Endothelial cell of umbilical vein (primary cell): ENCODE measurements around the gene OAS2. TPM values are rescaled to one million over a fixed set of nuclear protein-coding genes. Genes with fewer than 3 reads are reported as not detected.

Experiments
- BruUV-seq: library from RNA; stranded (reverse); fragments of 400-500 nt; replicated peaks from 2 replicates; lab custom pipeline; 2021; lab: Mats Ljungman, UMichigan
- CTCF ChIA-PET: fragments of 300-600, 350-600 bp; sonication (Branson Sonifier 250); formaldehyde crosslinking; loops from one replicate; lab custom pipeline; 2021; ENCODE audit warnings: antibody characterized with exemption, inconsistent platforms; lab: Charles Lee
- POLR2A ChIA-PET: fragments of 300-600, 350-600 bp; sonication (Branson Sonifier 250); formaldehyde crosslinking; loops from one replicate; lab custom pipeline; 2021; ENCODE audit warnings: antibody characterized with exemption, inconsistent platforms; lab: Charles Lee
- DNase-seq: peaks from one replicate; pipeline ENCODE4 v3.0.0-alpha.2; 2011; ENCODE audit warnings: low read depth, low spot score
- FAIRE-seq: peaks from 2 replicates; lab custom pipeline; 2011; peaks lifted over from hg19 to GRCh38; lab: Jason Lieb, UNC
- H2AFZ ChIP-seq: 2 replicates; pipeline ENCODE4 v1.6.0; 2012; ENCODE audit warnings: low read depth, low read length, control low read depth, inconsistent platforms
- H3K27ac ChIP-seq: 2 replicates; pipeline ENCODE4 v1.5.1; 2011; ENCODE audit warnings: low read depth, mild to moderate bottlenecking, control low read depth, low read length, moderate library complexity; ENCODE audit not compliant: insufficient read depth
- H3K27me3 ChIP-seq, 2 experiments: 2 replicates each; pipeline versions ENCODE4 v1.6.0 to v1.6.1; 2011; ENCODE audit warnings: low read length in 2 of 2, mixed read lengths in 1 of 2; ENCODE audit not compliant: control insufficient read depth in 2 of 2, insufficient read depth in 2 of 2
- H3K36me3 ChIP-seq, 2 experiments: 2 replicates in 1 of 2; 3 replicates in 1 of 2; pipeline ENCODE4 v1.5.1; 2011; ENCODE audit warnings: low read length in 2 of 2, mild to moderate bottlenecking in 1 of 2, moderate library complexity in 1 of 2; ENCODE audit not compliant: control insufficient read depth in 2 of 2, insufficient read depth in 2 of 2; ENCODE audit errors: extremely low read depth in 1 of 2
- H3K4me1 ChIP-seq: 3 replicates; pipeline ENCODE4 v1.5.1; 2011; ENCODE audit warnings: mild to moderate bottlenecking, low read length; ENCODE audit not compliant: control insufficient read depth, insufficient read depth; ENCODE audit errors: extremely low read depth
- H3K4me2 ChIP-seq: 2 replicates; pipeline ENCODE4 v1.6.1; 2011; ENCODE audit warnings: low read length, control low read depth, mixed read lengths; ENCODE audit not compliant: insufficient read depth
- H3K4me3 ChIP-seq, 3 experiments: fragments of 200-600 bp in 1 of 3; sonication (generic), shearing (Covaris generic) in 1 of 3; replicated peaks in 1 of 3; 2 replicates each; pipeline ENCODE4 v1.5.1; 2011 to 2016; ENCODE audit warnings: control low read depth in 3 of 3, low read length in 3 of 3, mild to moderate bottlenecking in 2 of 3, inconsistent platforms in 1 of 3, low read depth in 1 of 3, moderate library complexity in 1 of 3; ENCODE audit not compliant: insufficient read depth in 1 of 3
- H3K79me2 ChIP-seq: 2 replicates; pipeline ENCODE4 v1.6.0; 2012; ENCODE audit warnings: low read length, inconsistent platforms; ENCODE audit not compliant: control insufficient read depth, insufficient read depth
- H3K9ac ChIP-seq: replicated peaks from 2 replicates; pipeline ENCODE3; 2011; ENCODE audit warnings: low read length, control low read depth; ENCODE audit not compliant: insufficient read depth; ENCODE audit errors: extremely low read depth
- H3K9me1 ChIP-seq: replicated peaks from 3 replicates; pipeline ENCODE4 v1.6.0; 2011; ENCODE audit warnings: mild to moderate bottlenecking, low read length; ENCODE audit not compliant: control insufficient read depth, insufficient read depth; ENCODE audit errors: extremely low read depth
- H3K9me3 ChIP-seq: replicated peaks from 2 replicates; pipeline ENCODE4 v1.5.1; 2012; ENCODE audit warnings: low read length, inconsistent platforms; ENCODE audit not compliant: control insufficient read depth, insufficient read depth
- H4K20me1 ChIP-seq: replicated peaks from 2 replicates; pipeline ENCODE3; 2011; ENCODE audit warnings: mild to moderate bottlenecking, low read length; ENCODE audit not compliant: control insufficient read depth, insufficient read depth; ENCODE audit errors: extremely low read depth
- EZH2 ChIP-seq: IDR thresholded peaks from 2 replicates; pipeline ENCODE4 v1.6.1; 2012; ENCODE audit warnings: borderline replicate concordance, low read depth, mild to moderate bottlenecking, moderate library complexity, low read length, inconsistent platforms; ENCODE audit not compliant: severe bottlenecking
- FOS ChIP-seq: IDR thresholded peaks from 2 replicates; pipeline ENCODE4 v1.6.1; 2011; ENCODE audit warnings: mild to moderate bottlenecking, low read length, moderate library complexity, borderline replicate concordance; ENCODE audit not compliant: insufficient read depth
- GATA2 ChIP-seq: IDR thresholded peaks from 2 replicates; pipeline ENCODE4 v1.7.0; 2011; ENCODE audit warnings: low read depth, mild to moderate bottlenecking, moderate library complexity, mixed read lengths, low read length; ENCODE audit not compliant: insufficient read length, insufficient read depth
- JUN ChIP-seq: IDR thresholded peaks from 2 replicates; pipeline ENCODE4 v1.6.1; 2011; ENCODE audit warnings: borderline replicate concordance, low read depth; ENCODE audit not compliant: insufficient read length, insufficient read depth
- MYC ChIP-seq: IDR thresholded peaks from one replicate; pipeline ENCODE4 v1.6.1; 2011; ENCODE audit warnings: mild to moderate bottlenecking, low read depth, low read length
- POLR2A ChIP-seq: IDR thresholded peaks from 2 replicates; pipeline ENCODE4 v1.6.1; 2012; ENCODE audit warnings: low read depth, mild to moderate bottlenecking, control low read depth, low read length
- POLR2AphosphoS5 ChIP-seq: IDR thresholded peaks from 2 replicates; pipeline ENCODE4 v1.6.1; 2012; ENCODE audit warnings: low read depth, mild to moderate bottlenecking, control low read depth, low read length, moderate library complexity; ENCODE audit not compliant: insufficient read depth
- dilution Hi-C: fragments of 300-500 bp; cut with MboI; formaldehyde crosslinking; loops from one replicate; pipeline ENCODE4 v1.15.0; 2019; ENCODE audit warnings: low sequenced_read_pairs; ENCODE audit not compliant: extremely low pct_ligation_motif_present
- intact Hi-C: fragments of 100-400 bp; cut with micrococcal nuclease; formaldehyde crosslinking; loops from one replicate; pipeline ENCODE4 v1.10.0; 2022
- polyA plus RNA-seq, 4 experiments: library from polyadenylated mRNA; depleted of rRNA in 3 of 4; stranded (reverse) in 3 of 4; unstranded in 1 of 4; fragments of >200 nt; gene quantifications; 2 replicates each; pipeline versions ENCODE4 v1.2.1 to v1.2.3, GENCODE V29; 2011 to 2012; ENCODE audit warnings: missing spikeins in 1 of 4
- total RNA-seq: library from RNA; stranded (reverse); gene quantifications from 2 replicates; pipeline ENCODE4 v1.2.3, GENCODE V29; 2021
- TF ChIP-seq, protein P1 (sequence below): IDR thresholded peaks from 2 replicates; pipeline ENCODE4 v1.6.1; 2011; ENCODE audit not compliant: insufficient read depth, insufficient read length

OAS2 gene
- total and polyA plus RNA-seq, 2 donors (not counting 3 experiments of a cell fraction or from before 2014, with no cell fraction given) = 1.3 to 3.1 TPM

DNA sequence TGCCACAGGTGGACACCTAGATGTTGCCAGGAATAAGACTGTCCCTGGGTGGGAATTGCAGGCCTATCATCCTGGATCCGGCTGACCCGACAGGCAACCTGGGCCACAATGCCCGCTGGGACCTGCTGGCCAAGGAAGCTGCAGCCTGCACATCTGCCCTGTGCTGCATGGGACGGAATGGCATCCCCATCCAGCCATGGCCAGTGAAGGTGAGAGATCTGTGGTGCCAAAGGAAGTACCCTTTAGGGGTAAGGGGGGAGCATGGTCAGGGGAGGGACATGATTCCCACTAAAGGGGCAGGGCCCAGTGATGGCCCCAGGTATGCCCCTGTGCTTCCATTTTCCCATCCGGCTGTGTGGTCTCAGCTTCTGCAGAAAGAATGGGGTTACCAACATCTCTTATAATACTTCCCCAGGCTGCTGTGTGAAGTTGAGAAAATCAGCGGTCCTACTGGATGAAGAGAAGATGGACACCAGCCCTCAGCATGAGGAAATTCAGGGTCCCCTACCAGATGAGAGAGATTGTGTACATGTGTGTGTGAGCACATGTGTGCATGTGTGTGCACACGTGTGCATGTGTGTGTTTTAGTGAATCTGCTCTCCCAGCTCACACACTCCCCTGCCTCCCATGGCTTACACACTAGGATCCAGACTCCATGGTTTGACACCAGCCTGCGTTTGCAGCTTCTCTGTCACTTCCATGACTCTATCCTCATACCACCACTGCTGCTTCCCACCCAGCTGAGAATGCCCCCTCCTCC is 8.6 kb upstream of the OAS2 start:
- POLR2A ChIA-PET = no interaction called here
- no peak for DNase-seq
- no peaks in the 10 kb centered on the region for H3K79me2 ChIP-seq
- no peaks in the 10 kb centered on the region for H3K27me3 ChIP-seq
- H3K4me3 ChIP-seq = no peak overlapping the region
- no peaks in the 10 kb centered on the region for H4K20me1 ChIP-seq
- no peaks in the 10 kb centered on the region for H3K9me1 ChIP-seq
- TF ChIP-seq GATA2 = no peak
- TF ChIP-seq EZH2 = no peak
- no peak for TF ChIP-seq POLR2AphosphoS5
- TF ChIP-seq, protein P1, sequence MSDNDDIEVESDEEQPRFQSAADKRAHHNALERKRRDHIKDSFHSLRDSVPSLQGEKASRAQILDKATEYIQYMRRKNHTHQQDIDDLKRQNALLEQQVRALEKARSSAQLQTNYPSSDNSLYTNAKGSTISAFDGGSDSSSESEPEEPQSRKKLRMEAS = no peak
- no peak for TF ChIP-seq FOS
- TF ChIP-seq POLR2A = no peak
- TF ChIP-seq JUN = no peak
- TF ChIP-seq MYC = no peak
- H3K27ac ChIP-seq = no peak overlapping the region
- FAIRE-seq = no peak
- no peak overlapping the region for H3K4me2 ChIP-seq
- H3K9me3 ChIP-seq = no peaks in the 10 kb centered on the region
- no TSS peak for BruUV-seq
- H2AFZ ChIP-seq = no peak overlapping the region
- H3K9ac ChIP-seq = no peak overlapping the region
- dilution Hi-C loops (no loop called here), intact Hi-C loops (no loop called here)
- CTCF ChIA-PET = interaction anchor here (3.2 kb wide), 1 partner anchor 23 kb away, joined by 8 read pairs; no protein-coding TSS in a partner anchor
- no peaks in the 10 kb centered on the region for H3K36me3 ChIP-seq
- H3K4me1 ChIP-seq = peaks cover 9% of the 10 kb centered on the region
